Measurements from ENCODE around the gene KAZN.

Gene KAZN

DNA sequence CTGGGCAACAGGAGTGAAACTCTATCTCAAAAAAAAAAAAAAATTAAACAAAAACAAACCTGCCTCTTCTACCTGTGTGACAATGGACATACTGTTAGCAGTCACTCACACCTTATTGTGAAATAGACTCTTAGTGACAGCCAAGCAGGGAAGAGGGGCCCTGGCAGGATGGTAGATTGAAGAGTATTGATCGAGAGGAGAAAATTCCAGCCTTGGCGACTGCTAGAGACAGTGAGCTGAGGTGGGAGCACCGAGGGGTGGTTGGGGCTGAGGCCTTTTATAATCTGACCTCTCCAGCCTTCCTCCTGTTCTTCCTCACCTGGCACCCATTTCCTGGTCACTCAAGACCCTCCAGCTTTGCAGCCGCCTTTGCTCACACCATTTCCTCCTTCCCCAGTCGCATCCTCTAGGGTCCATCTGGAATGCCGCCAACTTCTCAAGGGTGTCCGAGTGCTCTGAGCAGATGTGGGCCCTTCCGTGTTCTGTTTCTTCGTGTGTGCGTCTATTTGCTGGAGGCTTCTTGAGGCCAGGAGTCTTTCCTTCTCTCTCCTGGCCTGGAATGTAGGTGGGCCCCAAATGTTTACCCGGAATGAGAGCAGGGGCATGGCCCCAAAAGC lies 358.2 kb downstream of the KAZN start:
- TF ChIP-seq EZH2phosphoT487 (IDR thresholded peaks at IDR 0.05; ENCODE audit: borderline replicate concordance, low read length) = no peak
- TF ChIP-seq, protein P1, sequence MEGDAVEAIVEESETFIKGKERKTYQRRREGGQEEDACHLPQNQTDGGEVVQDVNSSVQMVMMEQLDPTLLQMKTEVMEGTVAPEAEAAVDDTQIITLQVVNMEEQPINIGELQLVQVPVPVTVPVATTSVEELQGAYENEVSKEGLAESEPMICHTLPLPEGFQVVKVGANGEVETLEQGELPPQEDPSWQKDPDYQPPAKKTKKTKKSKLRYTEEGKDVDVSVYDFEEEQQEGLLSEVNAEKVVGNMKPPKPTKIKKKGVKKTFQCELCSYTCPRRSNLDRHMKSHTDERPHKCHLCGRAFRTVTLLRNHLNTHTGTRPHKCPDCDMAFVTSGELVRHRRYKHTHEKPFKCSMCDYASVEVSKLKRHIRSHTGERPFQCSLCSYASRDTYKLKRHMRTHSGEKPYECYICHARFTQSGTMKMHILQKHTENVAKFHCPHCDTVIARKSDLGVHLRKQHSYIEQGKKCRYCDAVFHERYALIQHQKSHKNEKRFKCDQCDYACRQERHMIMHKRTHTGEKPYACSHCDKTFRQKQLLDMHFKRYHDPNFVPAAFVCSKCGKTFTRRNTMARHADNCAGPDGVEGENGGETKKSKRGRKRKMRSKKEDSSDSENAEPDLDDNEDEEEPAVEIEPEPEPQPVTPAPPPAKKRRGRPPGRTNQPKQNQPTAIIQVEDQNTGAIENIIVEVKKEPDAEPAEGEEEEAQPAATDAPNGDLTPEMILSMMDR (IDR thresholded peaks at IDR 0.05; ENCODE audit: low read depth, low read length, poor library complexity, severe bottlenecking) = no peak
- no peak overlapping the region for H3K4me2 ChIP-seq (ENCODE audit: low read length)
- H3K79me2 ChIP-seq (ENCODE audit: control insufficient read depth, low read length) = no peaks in the 10 kb centered on the region

DNA sequence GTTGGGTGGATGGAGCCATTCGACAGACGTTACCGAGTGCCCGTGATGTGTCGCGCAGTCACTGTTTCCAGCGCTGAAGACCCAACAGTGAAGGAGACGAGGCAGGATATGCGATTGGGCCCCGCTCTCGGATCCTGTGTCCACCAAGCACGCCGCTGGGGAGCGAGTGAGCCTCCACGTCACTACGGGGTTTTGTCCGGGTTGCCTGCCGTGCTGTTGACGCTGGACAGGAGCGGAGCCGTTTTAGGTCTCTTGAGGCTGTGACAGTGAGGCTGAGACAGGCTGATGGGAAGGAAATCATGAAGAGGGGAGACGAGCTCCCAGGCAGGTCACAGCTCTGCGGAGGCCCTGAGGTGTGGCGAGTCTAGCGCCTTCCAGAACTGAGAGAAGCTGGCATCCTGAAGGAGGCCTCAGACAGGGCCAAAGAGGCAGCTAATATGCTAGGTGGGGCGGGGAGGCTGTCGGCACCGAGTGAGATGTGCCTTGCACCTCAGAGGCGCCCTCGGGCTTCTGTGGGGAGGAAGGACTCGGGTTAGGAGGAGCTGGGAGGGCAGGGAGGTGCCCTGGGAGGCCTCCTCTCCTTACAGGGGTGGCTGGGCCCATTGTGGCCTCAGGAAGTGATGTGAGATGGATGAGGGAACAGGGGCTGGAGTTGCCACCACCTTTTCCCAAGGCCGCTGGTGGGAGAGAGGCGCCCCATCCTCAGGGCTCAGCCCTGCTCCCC lies 359.1 kb downstream of the KAZN start:
- Histone ChIP-seq H3K4me1 (ENCODE audit: control insufficient read depth, low read length) (no peaks in the 10 kb centered on the region), H3K36me3 (ENCODE audit: control insufficient read depth, low read length) (no peaks in the 10 kb centered on the region), H3K27ac (ENCODE audit: low read depth, low read length) (no peak overlapping the region), H3F3A (ENCODE audit: control insufficient read depth, insufficient read depth) (no peaks in the 10 kb centered on the region), H3K9me2 (replicated peaks; ENCODE audit: control insufficient read depth, low read length) (no peaks in the 10 kb centered on the region), H3K4me2 (ENCODE audit: low read length) (no peak overlapping the region), H3K9me3 (ENCODE audit: control insufficient read depth, insufficient read depth, low read length) (no peaks in the 10 kb centered on the region), H3K4me3 (ENCODE audit: low read length) (no peak overlapping the region), H4K20me1 (ENCODE audit: control insufficient read depth, insufficient read depth, low read depth, low read length) (no peaks in the 10 kb centered on the region), H3K79me2 (ENCODE audit: control insufficient read depth, low read length) (no peaks in the 10 kb centered on the region), H3K27me3 (ENCODE audit: control insufficient read depth, low read length) (no peaks in the 10 kb centered on the region)
- TF ChIP-seq, protein P1 (IDR thresholded peaks at IDR 0.05; ENCODE audit: low read depth, low read length, poor library complexity, severe bottlenecking) = no peak
- TF ChIP-seq EZH2phosphoT487 (IDR thresholded peaks at IDR 0.05; ENCODE audit: borderline replicate concordance, low read length) = no peak

More for the DNA sequence above, 358.2 kb downstream of the KAZN start:
- no peaks in the 10 kb centered on the region for H3F3A ChIP-seq (ENCODE audit: control insufficient read depth, insufficient read depth)
- no peak overlapping the region for H3K4me3 ChIP-seq (ENCODE audit: low read length)
- H3K36me3 ChIP-seq (ENCODE audit: control insufficient read depth, low read length) = no peaks in the 10 kb centered on the region
- H3K27me3 ChIP-seq (ENCODE audit: control insufficient read depth, low read length) = no peaks in the 10 kb centered on the region
- H3K9me3 ChIP-seq (ENCODE audit: control insufficient read depth, insufficient read depth, low read length) = no peaks in the 10 kb centered on the region
- H3K27ac ChIP-seq (ENCODE audit: low read depth, low read length) = no peak overlapping the region
- H4K20me1 ChIP-seq (ENCODE audit: control insufficient read depth, insufficient read depth, low read depth, low read length) = no peaks in the 10 kb centered on the region
- no peaks in the 10 kb centered on the region for H3K4me1 ChIP-seq (ENCODE audit: control insufficient read depth, low read length)
- H3K9me2 ChIP-seq (replicated peaks; ENCODE audit: control insufficient read depth, low read length) = no peaks in the 10 kb centered on the region

DNA sequence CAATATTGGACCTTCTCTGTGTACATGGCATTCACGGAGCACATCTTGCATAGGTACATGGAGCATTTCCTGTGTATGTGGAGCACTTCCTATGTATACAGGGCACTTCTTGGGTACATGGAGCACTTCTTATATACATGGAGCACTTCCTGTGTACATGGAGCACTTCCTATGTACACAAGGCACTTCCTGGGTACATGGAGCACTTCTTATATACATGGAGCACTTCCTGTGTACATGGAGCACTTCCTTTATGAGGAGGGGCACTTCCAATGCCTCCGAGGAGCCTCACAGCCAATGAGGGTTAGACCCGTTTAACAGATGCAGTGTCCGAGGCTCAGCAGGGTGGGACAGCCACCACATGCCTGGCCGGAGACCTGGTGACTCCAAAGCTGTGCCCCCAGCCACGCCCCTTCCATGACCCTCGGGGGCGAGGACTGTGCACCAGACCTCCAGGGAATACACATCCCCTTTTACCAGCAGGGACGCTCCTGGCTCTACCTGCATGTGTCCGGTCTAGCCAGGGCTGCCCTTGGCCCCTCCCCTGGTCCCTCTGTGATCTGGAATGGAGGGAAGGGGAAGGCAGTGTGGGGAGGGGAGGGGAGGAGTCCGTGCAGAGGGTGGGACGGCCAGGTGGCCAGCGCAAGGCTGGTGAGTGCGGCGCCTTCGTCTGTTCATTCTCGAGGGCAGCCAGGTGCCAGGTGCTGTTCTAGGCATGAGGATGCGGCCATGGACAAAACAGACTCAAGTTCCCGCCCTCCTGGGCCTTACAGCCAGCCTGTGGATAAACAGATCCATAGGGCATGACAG lies 360.0 kb downstream of the KAZN start:
- H3K9me3 ChIP-seq (ENCODE audit: control insufficient read depth, insufficient read depth, low read length) = no peaks in the 10 kb centered on the region
- no peaks in the 10 kb centered on the region for H3K79me2 ChIP-seq (ENCODE audit: control insufficient read depth, low read length)
- TF ChIP-seq EZH2phosphoT487 (IDR thresholded peaks at IDR 0.05; ENCODE audit: borderline replicate concordance, low read length) = no peak
- TF ChIP-seq, protein P1 (IDR thresholded peaks at IDR 0.05; ENCODE audit: low read depth, low read length, poor library complexity, severe bottlenecking) = no peak
- H3K4me2 ChIP-seq (ENCODE audit: low read length) = no peak overlapping the region
- H3K36me3 ChIP-seq (ENCODE audit: control insufficient read depth, low read length) = no peaks in the 10 kb centered on the region
- no peak overlapping the region for H3K27ac ChIP-seq (ENCODE audit: low read depth, low read length)
- H3K4me3 ChIP-seq (ENCODE audit: low read length) = no peak overlapping the region
- H3K9me2 ChIP-seq (replicated peaks; ENCODE audit: control insufficient read depth, low read length) = no peaks in the 10 kb centered on the region
- no peaks in the 10 kb centered on the region for H3F3A ChIP-seq (ENCODE audit: control insufficient read depth, insufficient read depth)
- H3K4me1 ChIP-seq (ENCODE audit: control insufficient read depth, low read length) = no peaks in the 10 kb centered on the region
- H4K20me1 ChIP-seq (ENCODE audit: control insufficient read depth, insufficient read depth, low read depth, low read length) = no peaks in the 10 kb centered on the region
- H3K27me3 ChIP-seq (ENCODE audit: control insufficient read depth, low read length) = no peaks in the 10 kb centered on the region
